ENCODE measurements around the gene HNRNPR. TPM values are rescaled to one million over a fixed set of nuclear protein-coding genes. Genes with fewer than 3 reads are reported as not detected.
"Not testable (repeated sequence)": the region's sequence is repeated elsewhere in the genome, so short reads cannot be mapped to it uniquely, and the experiment has no call there.

The HNRNPR gene
- total RNA-seq, 1 donor from 2014 or later, result 87.7 TPM

DNA sequence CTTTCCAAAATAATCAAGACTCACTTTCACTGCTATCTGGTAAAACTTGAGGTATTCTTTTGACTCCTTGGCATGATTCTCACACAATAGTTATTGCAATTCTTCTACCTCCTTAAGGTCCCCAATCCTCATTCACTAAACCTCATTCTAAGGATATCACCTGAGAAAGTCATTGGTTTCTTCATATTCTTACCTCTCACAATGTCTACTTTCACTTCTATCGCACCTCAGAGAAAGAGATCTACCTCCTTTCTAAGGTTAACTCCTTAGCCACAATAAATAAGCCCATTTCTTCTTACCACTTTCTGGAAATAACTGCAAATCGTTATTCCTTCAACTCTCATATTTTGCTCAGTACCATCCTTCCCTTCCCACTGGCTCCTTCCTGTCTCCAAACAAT is 18.7 kb downstream of the HNRNPR start:
- no peak overlapping the region for H3K4me3 ChIP-seq (ENCODE audit: low read depth, low read length)
- TF ChIP-seq, protein P1, sequence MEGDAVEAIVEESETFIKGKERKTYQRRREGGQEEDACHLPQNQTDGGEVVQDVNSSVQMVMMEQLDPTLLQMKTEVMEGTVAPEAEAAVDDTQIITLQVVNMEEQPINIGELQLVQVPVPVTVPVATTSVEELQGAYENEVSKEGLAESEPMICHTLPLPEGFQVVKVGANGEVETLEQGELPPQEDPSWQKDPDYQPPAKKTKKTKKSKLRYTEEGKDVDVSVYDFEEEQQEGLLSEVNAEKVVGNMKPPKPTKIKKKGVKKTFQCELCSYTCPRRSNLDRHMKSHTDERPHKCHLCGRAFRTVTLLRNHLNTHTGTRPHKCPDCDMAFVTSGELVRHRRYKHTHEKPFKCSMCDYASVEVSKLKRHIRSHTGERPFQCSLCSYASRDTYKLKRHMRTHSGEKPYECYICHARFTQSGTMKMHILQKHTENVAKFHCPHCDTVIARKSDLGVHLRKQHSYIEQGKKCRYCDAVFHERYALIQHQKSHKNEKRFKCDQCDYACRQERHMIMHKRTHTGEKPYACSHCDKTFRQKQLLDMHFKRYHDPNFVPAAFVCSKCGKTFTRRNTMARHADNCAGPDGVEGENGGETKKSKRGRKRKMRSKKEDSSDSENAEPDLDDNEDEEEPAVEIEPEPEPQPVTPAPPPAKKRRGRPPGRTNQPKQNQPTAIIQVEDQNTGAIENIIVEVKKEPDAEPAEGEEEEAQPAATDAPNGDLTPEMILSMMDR (conservative IDR thresholded peaks at IDR 0.05; ENCODE audit: low read depth, low read length), result no peak
- no peak for DNase-seq (ENCODE audit: low read depth)

DNA sequence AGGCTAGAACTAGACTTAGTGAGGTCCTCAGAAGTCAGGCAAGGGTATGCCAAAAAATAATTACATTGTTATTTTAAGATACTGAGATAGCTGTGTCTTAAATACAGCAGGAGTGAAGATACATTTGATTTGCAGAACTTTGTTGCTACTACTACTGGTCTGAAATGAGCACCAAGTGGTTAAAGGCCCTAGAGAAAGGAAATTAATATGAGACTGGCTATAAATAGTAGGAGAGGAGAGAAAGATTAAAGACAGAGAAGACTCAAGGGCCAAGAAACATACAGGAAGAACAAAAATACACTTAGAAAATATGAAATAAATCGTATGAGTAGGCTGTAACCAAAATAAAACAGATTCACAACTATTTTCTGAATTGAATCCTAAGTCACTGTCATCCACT is 21.3 kb downstream of the HNRNPR start:
- TF ChIP-seq, protein P1 (conservative IDR thresholded peaks at IDR 0.05; ENCODE audit: low read depth, low read length), result no peak
- no peak overlapping the region for H3K4me3 ChIP-seq (ENCODE audit: low read depth, low read length)
- DNase-seq (ENCODE audit: low read depth), result no peak

DNA sequence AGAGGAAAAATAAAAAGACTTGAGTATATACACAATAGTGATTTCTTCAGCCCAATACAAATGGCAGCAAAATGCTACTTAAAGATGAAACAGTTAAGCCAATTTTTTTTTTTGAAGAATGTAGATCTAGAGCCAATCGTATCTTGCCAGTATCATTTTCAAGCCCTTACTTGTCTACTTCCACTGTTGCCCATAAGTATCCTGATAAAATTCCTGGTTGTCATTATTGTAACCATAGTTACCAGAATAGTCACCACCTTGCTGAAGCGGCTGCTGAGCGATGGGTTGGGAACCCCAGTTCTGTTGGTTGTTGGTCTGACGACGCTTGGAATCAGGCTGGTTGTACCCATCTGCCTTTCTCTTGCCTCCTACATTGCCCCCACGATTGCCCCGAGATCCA is 33.8 kb downstream of the HNRNPR start:
- not testable (repeated sequence) for H3K4me3 ChIP-seq (ENCODE audit: low read depth, low read length); DNase-seq (ENCODE audit: low read depth)

DNA sequence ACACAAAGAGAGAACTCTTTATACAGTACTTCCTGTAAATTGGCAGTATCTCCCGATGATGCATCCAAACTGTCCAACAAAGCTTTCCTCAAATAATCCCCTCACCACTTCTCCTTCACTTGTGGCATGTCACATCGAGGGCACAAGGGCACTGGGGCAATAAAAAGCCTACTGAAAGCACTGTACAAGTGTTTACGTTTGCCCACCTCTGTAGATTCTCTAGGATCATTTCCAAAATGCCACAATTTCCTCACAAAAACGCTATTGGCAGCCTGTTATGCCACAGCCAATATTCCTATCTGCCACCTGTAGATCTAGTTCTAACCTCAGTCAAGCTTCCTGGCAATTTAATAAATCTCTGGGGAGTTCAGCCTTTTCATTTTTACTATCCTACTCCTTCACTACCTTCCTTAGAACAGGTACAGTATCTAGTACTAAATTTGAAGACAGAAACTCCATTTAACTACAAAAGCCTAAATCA is 39.9 kb downstream of the HNRNPR start:
- no peak for DNase-seq (ENCODE audit: low read depth)
- TF ChIP-seq, protein P1 (conservative IDR thresholded peaks at IDR 0.05; ENCODE audit: low read depth, low read length), result no peak
- H3K4me3 ChIP-seq (ENCODE audit: low read depth, low read length), result no peak overlapping the region

DNA sequence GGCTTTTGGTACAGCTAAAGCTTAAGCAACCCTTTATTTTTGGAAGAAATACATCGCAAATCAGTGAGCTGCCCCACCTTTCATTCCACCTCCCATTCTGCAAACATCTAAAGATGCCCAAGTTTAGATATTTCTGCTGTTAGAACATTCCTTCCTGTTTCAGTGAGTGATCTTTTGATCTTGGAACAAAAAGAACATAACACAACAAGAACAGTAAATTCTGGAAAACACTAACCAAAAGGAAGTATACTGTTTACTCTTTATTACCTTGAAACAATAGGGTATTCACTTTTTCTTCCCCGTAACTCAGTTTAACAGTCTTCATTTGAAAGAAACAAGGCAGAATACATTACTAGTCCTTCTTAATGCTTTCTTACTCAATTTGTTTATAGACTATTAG is 40.6 kb downstream of the HNRNPR start:
- TF ChIP-seq, protein P1 (conservative IDR thresholded peaks at IDR 0.05; ENCODE audit: low read depth, low read length), result no peak

DNA sequence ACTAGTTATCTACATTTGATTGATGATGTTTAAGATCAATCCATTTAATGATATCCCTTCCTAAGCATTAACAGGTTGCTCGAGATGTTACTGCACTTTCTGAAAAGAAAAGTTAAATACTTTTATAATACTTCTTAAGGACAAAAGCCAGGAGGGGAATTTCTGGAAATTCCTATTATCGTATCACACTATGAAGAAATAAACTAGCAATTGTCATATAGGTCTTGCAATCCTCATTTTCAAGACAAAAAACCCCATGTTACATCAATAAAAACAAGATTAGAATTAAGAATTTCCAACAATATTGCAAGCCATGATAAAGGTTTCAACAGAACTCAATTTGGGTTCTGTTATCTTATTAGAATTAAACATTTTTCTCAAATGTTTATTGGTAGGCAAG is 47.2 kb downstream of the HNRNPR start:
- no peak overlapping the region for H3K4me3 ChIP-seq (ENCODE audit: low read depth, low read length)
- TF ChIP-seq, protein P1 (conservative IDR thresholded peaks at IDR 0.05; ENCODE audit: low read depth, low read length), result no peak
- no peak for DNase-seq (ENCODE audit: low read depth)

More for the DNA sequence above, 40.6 kb downstream of the HNRNPR start:
- no peak for DNase-seq (ENCODE audit: low read depth)
- no peak overlapping the region for H3K4me3 ChIP-seq (ENCODE audit: low read depth, low read length)

DNA sequence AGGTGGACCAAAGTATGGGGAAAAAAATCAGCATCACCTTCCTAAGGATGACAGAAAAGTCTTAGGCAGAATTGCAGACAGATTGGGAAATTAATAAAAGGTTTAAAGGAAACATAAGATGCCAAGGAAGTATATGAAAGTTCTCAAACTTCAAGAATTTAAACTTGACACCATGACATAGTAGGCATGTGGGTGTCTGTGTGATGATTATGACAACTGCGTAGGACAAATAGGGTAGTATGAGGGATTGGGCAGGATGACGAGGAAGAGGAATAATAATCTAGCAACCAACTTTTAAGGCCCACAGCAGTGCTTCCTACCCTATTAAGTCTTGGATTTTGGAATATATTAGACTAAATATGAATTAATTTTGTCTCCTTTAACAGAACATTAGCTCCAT is 52.4 kb downstream of the HNRNPR start:
- TF ChIP-seq, protein P1 (conservative IDR thresholded peaks at IDR 0.05; ENCODE audit: low read depth, low read length), result no peak
- no peak overlapping the region for H3K4me3 ChIP-seq (ENCODE audit: low read depth, low read length)

More for the DNA sequence above, 52.4 kb downstream of the HNRNPR start:
- no peak for DNase-seq (ENCODE audit: low read depth)

Measured in epithelial cell of proximal tubule (primary cell).